Renal cortex interstitium (tissue), 11 donors: ENCODE data around the gene CSH1. TPM values are rescaled to one million over a fixed set of nuclear protein-coding genes. Genes with fewer than 3 reads are reported as not detected.
"Not testable (repeated sequence)": the region's sequence is repeated elsewhere in the genome, so short reads cannot be mapped to it uniquely, and the experiment has no call there.

Experiments used
- DNase-seq, 11 donors: peaks; one replicate each; pipeline ENCODE4 v3.0.0-alpha.2; 2013; ENCODE audit warnings: low read depth in 9 of 11, low spot score in 4 of 11; ENCODE audit errors: extremely low read depth in 1 of 11
- polyA plus RNA-seq, 3 donors: library from polyadenylated mRNA; unstranded; fragments of 120-200 nt; gene quantifications; one replicate each; pipeline ENCODE4 v1.2.1, GENCODE V29; 2013; ENCODE audit not compliant: insufficient read length in 3 of 3

Gene CSH1
- polyA plus RNA-seq, 3 donors: 0.83 to 3.7 TPM; not detected in 1

- DNase-seq: no peak
Observed at GRCh38 chr17:63911657-63912100, 15.3 kb upstream of the CSH1 start.

- no peak for DNase-seq
Observed at GRCh38 chr17:63911041-63911635, 14.8 kb upstream of the CSH1 start, which contains the start of gene CSHL1. CSHL1 (minus strand) TSS chr17:63911258; CDS start chr17:63911196, 62 bp downstream.

GRCh38 chr17:63910096-63910495 is 13.7 kb upstream of the CSH1 start:
- DNase-seq: no peak

- DNase-seq: not testable (repeated sequence)
Observed at GRCh38 chr17:63909586-63909985, 13.2 kb upstream of the CSH1 start.

- not testable (repeated sequence) for DNase-seq
Observed at GRCh38 chr17:63907161-63907778, 10.9 kb upstream of the CSH1 start.

GRCh38 chr17:63904796-63905195 is 8.4 kb upstream of the CSH1 start:
- DNase-seq: not testable (repeated sequence)

- DNase-seq: not testable (repeated sequence)
Observed at GRCh38 chr17:63903787-63904201, 7.4 kb upstream of the CSH1 start.

- DNase-seq: not testable (repeated sequence)
Observed at GRCh38 chr17:63901971-63902370, 5.6 kb upstream of the CSH1 start.

GRCh38 chr17:63898899-63899798 is 2.8 kb upstream of the CSH1 start:
- not testable (repeated sequence) for DNase-seq

GRCh38 chr17:63894821-63895220 is 1.6 kb downstream of the CSH1 start:
- not testable (repeated sequence) for DNase-seq

- DNase-seq: not testable (repeated sequence)
Observed at GRCh38 chr17:63894021-63894420, 2.4 kb downstream of the CSH1 start.

- DNase-seq: not testable (repeated sequence)
Observed at GRCh38 chr17:63892316-63893037, 3.9 kb downstream of the CSH1 start.

- DNase-seq: peak in 4 of 11 donors; percentile 13 to 20 (median 18)
Observed at GRCh38 chr17:63889026-63889848, 7.1 kb downstream of the CSH1 start.

GRCh38 chr17:63885119-63885518 is 11.3 kb downstream of the CSH1 start:
- not testable (repeated sequence) for DNase-seq

GRCh38 chr17:63882626-63883126 is 13.7 kb downstream of the CSH1 start:
- not testable (repeated sequence) for DNase-seq

GRCh38 chr17:63881935-63882601 is 14.3 kb downstream of the CSH1 start, which contains the start of gene GH2:
GH2 (minus strand) TSS chr17:63881944; CDS start chr17:63881801, 143 bp downstream.
- peak in 5 of 11 donors; percentile 4 to 36 (median 26) for DNase-seq

GRCh38 chr17:63881337-63881736 is 15.0 kb downstream of the CSH1 start:
- not testable (repeated sequence) for DNase-seq
